GM12878 (cell line): Measurements from ENCODE around the gene SLC5A6. TPM values are rescaled to one million over a fixed set of nuclear protein-coding genes. Genes with fewer than 3 reads are reported as not detected.

ENCODE experiments used
- ATAC-seq: fragments of 200-7000 bp; cut with Tn5 transposase; 3 replicates; pipeline ENCODE4 v1.9.1; 2020; ENCODE audit warnings: mild to moderate bottlenecking, moderate library complexity
- BruUV-seq: library from RNA; stranded (reverse); fragments of 400-500 nt; replicated peaks from 2 replicates; lab custom pipeline; 2021; lab: Mats Ljungman, UMichigan
- CTCF ChIA-PET: fragments of 300-600 bp; sonication (Branson Sonifier 250); formaldehyde crosslinking; extraction: SDS; loops from one replicate; lab custom pipeline; 2021; ENCODE audit warnings: inconsistent platforms; lab: Yijun Ruan, JAX
- POLR2A ChIA-PET: fragments of 350-600 bp; formaldehyde crosslinking; extraction: SDS; loops from one replicate; lab custom pipeline; 2021; ENCODE audit warnings: inconsistent platforms; lab: Charles Lee
- RAD21 ChIA-PET: fragments of 300-600 bp; sonication (Branson Sonifier 250); formaldehyde crosslinking; loops from one replicate; lab custom pipeline; 2023; ENCODE audit warnings: antibody characterized with exemption; ENCODE audit not compliant: unreplicated experiment; lab: Charles Lee
- SMC1A ChIA-PET: fragments of 300-600 bp; sonication (Branson Sonifier 250); formaldehyde crosslinking; loops from one replicate; lab custom pipeline; 2023; ENCODE audit not compliant: unreplicated experiment, uncharacterized antibody; lab: Charles Lee
- DNase-seq: peaks from one replicate; pipeline ENCODE4 v3.0.0-alpha.2; 2011; ENCODE audit warnings: low read depth, low spot score
- FAIRE-seq: peaks from 3 replicates; lab custom pipeline; 2011; peaks lifted over from hg19 to GRCh38; lab: Jason Lieb, UNC
- H2AFZ ChIP-seq: 2 replicates; pipeline ENCODE4 v1.6.0; 2011; ENCODE audit warnings: low read depth, low read length, control low read depth; ENCODE audit not compliant: control insufficient read depth
- H3K27ac ChIP-seq: 2 replicates; pipeline ENCODE4 v1.5.1; 2011; ENCODE audit warnings: control low read depth; ENCODE audit not compliant: control insufficient read depth, insufficient read depth
- H3K27me3 ChIP-seq, 2 experiments: replicated peaks in 1 of 2; 2 replicates each; pipeline versions ENCODE4 v1.6.0 to v1.6.1; 2011; ENCODE audit warnings: low read length in 1 of 2; ENCODE audit not compliant: control insufficient read depth in 2 of 2, insufficient read depth in 2 of 2
- H3K36me3 ChIP-seq, 2 experiments: 2 replicates each; pipeline ENCODE4 v1.5.1; 2011; ENCODE audit warnings: low read length in 1 of 2; ENCODE audit not compliant: control insufficient read depth in 2 of 2, insufficient read depth in 2 of 2
- H3K4me1 ChIP-seq: 2 replicates; pipeline ENCODE4 v1.6.1; 2011; ENCODE audit warnings: mild to moderate bottlenecking, low read length, moderate library complexity, mixed read lengths; ENCODE audit not compliant: control insufficient read depth, insufficient read depth
- H3K4me2 ChIP-seq: 2 replicates; pipeline ENCODE4 v1.6.0; 2011; ENCODE audit warnings: control low read depth; ENCODE audit not compliant: control insufficient read depth, insufficient read depth
- H3K4me3 ChIP-seq: fragments of 200-600 bp; sonication (generic); 2 replicates; pipeline ENCODE4 v1.5.1; 2016
- H3K79me2 ChIP-seq: 2 replicates; pipeline ENCODE4 v1.6.0; 2011; ENCODE audit warnings: low read length; ENCODE audit not compliant: control insufficient read depth, insufficient read depth
- H3K9ac ChIP-seq: 2 replicates; pipeline ENCODE4 v1.8.0; 2011; ENCODE audit warnings: low read length, control low read depth, mixed read lengths; ENCODE audit not compliant: control insufficient read depth, insufficient read depth
- H3K9me3 ChIP-seq: replicated peaks from 3 replicates; pipeline ENCODE4 v1.5.1; 2011; ENCODE audit warnings: mild to moderate bottlenecking, low read length; ENCODE audit not compliant: control insufficient read depth, insufficient read depth
- H4K20me1 ChIP-seq: 2 replicates; pipeline ENCODE4 v1.6.0; 2011; ENCODE audit not compliant: control insufficient read depth, insufficient read depth
- BCL11A ChIP-seq: IDR thresholded peaks from 2 replicates; pipeline ENCODE4 v1.6.1; 2011; ENCODE audit warnings: low read depth, low read length
- CREM ChIP-seq: IDR thresholded peaks from 2 replicates; pipeline ENCODE4 v1.6.1; 2014; ENCODE audit warnings: antibody characterized with exemption, low read depth
- CTCF ChIP-seq, 3 experiments: IDR thresholded peaks in 2 of 3; conservative IDR thresholded peaks in 1 of 3; 2 replicates each; pipeline ENCODE4 v1.5.1; 2011; ENCODE audit warnings: low read depth in 3 of 3, low read length in 3 of 3, mild to moderate bottlenecking in 3 of 3, control low read depth in 2 of 3, moderate library complexity in 2 of 3, inconsistent platforms in 1 of 3, mixed read lengths in 1 of 3; ENCODE audit not compliant: control insufficient read depth in 2 of 3, insufficient read depth in 1 of 3; ENCODE audit errors: extremely low read depth in 1 of 3
- E2F8 ChIP-seq: fragments of 450-650 bp; IDR thresholded peaks from 2 replicates; pipeline ENCODE4 v1.6.1; 2018; ENCODE audit warnings: mild to moderate bottlenecking, low read depth, moderate library complexity; ENCODE audit not compliant: partially characterized antibody
- FOXM1 ChIP-seq: IDR thresholded peaks from 2 replicates; pipeline ENCODE4 v1.6.1; 2012; ENCODE audit warnings: low read depth, mild to moderate bottlenecking, inconsistent platforms, low read length, moderate library complexity
- LARP7 ChIP-seq: fragments of 450-650 bp; IDR thresholded peaks from 2 replicates; pipeline ENCODE4 v1.6.1; 2017; ENCODE audit warnings: mild to moderate bottlenecking
- POU2F2 ChIP-seq: IDR thresholded peaks from 3 replicates; pipeline ENCODE4 v1.6.1; 2011; ENCODE audit warnings: low read depth, mild to moderate bottlenecking, low read length, borderline replicate concordance
- RAD21 ChIP-seq: IDR thresholded peaks from 2 replicates; pipeline ENCODE4 v1.6.1; 2011; ENCODE audit warnings: mild to moderate bottlenecking, low read depth, low read length, moderate library complexity; ENCODE audit not compliant: insufficient read depth
- RAD51 ChIP-seq: fragments of 450-650 bp; IDR thresholded peaks from 2 replicates; pipeline ENCODE4 v1.6.1; 2016; ENCODE audit warnings: moderate library complexity, mild to moderate bottlenecking, inconsistent platforms
- TARDBP ChIP-seq: IDR thresholded peaks from 2 replicates; pipeline ENCODE4 v1.6.1; 2016; ENCODE audit warnings: borderline replicate concordance
- WGBS: methylation state at CpG from one replicate; pipeline ENCODE4 v1.1.6; 2016; ENCODE audit warnings: low lambda C conversion rate; ENCODE audit not compliant: insufficient replicate concordance, insufficient coverage; ENCODE audit errors: missing lambda C conversion rate; 5-methylcytosine and 5-hydroxymethylcytosine counted together
- in situ Hi-C: fragments of 300-500 bp; cut with MboI; formaldehyde crosslinking; loops from 9 replicates; pipeline ENCODE4 v1.14.3; 2018; ENCODE audit warnings: mixed read lengths
- intact Hi-C: fragments of 100-400 bp; cut with micrococcal nuclease; formaldehyde crosslinking; loops from one replicate; pipeline ENCODE4 v1.14.2; 2022; ENCODE audit not compliant: unreplicated experiment
- polyA plus RNA-seq, 11 experiments: library from polyadenylated mRNA; depleted of rRNA in 4 of 11; unstranded in 6 of 11; stranded (reverse) in 5 of 11; fragments of >200 nt; fragmentation: Nextera tagmentation in 4 of 11; fragmentation: Illumina TruSeq in 1 of 11; extraction: Ambion mirVana in 4 of 11; extraction: Trizol in 1 of 11; gene quantifications; 1 replicate in 1 of 11; 2 replicates in 10 of 11; pipeline versions ENCODE4 v1.2.1 to v1.2.3, GENCODE V29; 2011 to 2016; ENCODE audit warnings: inconsistent platforms in 2 of 11, missing spikeins in 2 of 11, low read depth in 1 of 11
- total RNA-seq, 4 experiments: library from RNA; depleted of rRNA in 3 of 4; stranded (reverse); fragments of >200 nt in 3 of 4; fragmentation: Illumina TruSeq in 1 of 4; extraction: Trizol in 1 of 4; gene quantifications; 2 replicates each; pipeline versions ENCODE4 v1.2.1 to v1.2.3, GENCODE V29; 2013 to 2021

SLC5A6 gene
- total and polyA plus RNA-seq, 10 of the 15 experiments (the other 5 are each of a cell fraction or from before 2014, with no cell fraction given), result 13.1 to 101 (median 55.3) TPM

GRCh38 chr2:27191070-27191829 lies 20.8 kb downstream of the SLC5A6 start (continued):
- no peak for TF ChIP-seq FOXM1
- no peak for TF ChIP-seq POU2F2
- peak; percentile 88 for TF ChIP-seq RAD21
- TF ChIP-seq LARP7, result no peak
- no peak for TF ChIP-seq BCL11A
- TF ChIP-seq CREM, result no peak
- TF ChIP-seq CTCF (IDR thresholded peaks at IDR 0.05 in 2 of 3, conservative IDR thresholded peaks at IDR 0.05 in 1 of 3; ENCODE audit: control insufficient read depth in 2 of 3, extremely low read depth in 1 of 3, insufficient read depth in 1 of 3, low read depth in 3 of 3, low read length in 3 of 3), result peak; percentile 58 to 79 (median 77)
- no peak for TF ChIP-seq RAD51

- no peak for ATAC-seq
- RAD21 ChIA-PET, result interaction anchor here (1.5 kb wide), 1 partner anchor 66 kb away, joined by 4 read pairs; the partner anchor contains the start of gene ABHD1
- TF ChIP-seq TARDBP (no peak), E2F8 (no peak)
- TF ChIP-seq, all 136 proteins: peak for 0
- POLR2A ChIA-PET, result no interaction called here
- WGBS, result 35% methylated on average over 8 of the region's 8 CpGs
- DNase-seq (no peak), FAIRE-seq (no peak)
- no peak overlapping the region for H2AFZ ChIP-seq
- SMC1A ChIA-PET, result interaction anchor here (2.0 kb wide), 1 partner anchor 38 kb away, joined by 10 read pairs; no protein-coding TSS in a partner anchor
- BruUV-seq, result no TSS peak
- no peak overlapping the region for H3K4me3 ChIP-seq
- no peaks in the 10 kb centered on the region for H3K9me3 ChIP-seq
- in situ Hi-C loops (no loop called here), intact Hi-C loops (loop anchor here (5.0 kb wide), 1 partner anchor 228 kb away; no protein-coding TSS in a partner anchor)
- no peaks in the 10 kb centered on the region for H3K27me3 ChIP-seq
- no peaks in the 10 kb centered on the region for H3K79me2 ChIP-seq
- H3K36me3 ChIP-seq, result no peaks in the 10 kb centered on the region
- H3K4me1 ChIP-seq, result no peaks in the 10 kb centered on the region
- H4K20me1 ChIP-seq, result no peaks in the 10 kb centered on the region
- no peak overlapping the region for H3K4me2 ChIP-seq
- no peak overlapping the region for H3K9ac ChIP-seq
- H3K27ac ChIP-seq, result no peak overlapping the region
- CTCF ChIA-PET, result interaction anchor here (0.6 to 3.0 kb wide), 3 partner anchors 24 to 93 kb away, joined by 3 to 26 read pairs (median 5); no protein-coding TSS in a partner anchor
Measured at GRCh38 chr2:27189989-27190388, 22.1 kb downstream of the SLC5A6 start.
